Neural crest cell (in vitro differentiated cells): ENCODE measurements around the gene ISG20. TPM values are rescaled to one million over a fixed set of nuclear protein-coding genes. Genes with fewer than 3 reads are reported as not detected.

Experiments used
- DNase-seq: peaks from one replicate; pipeline ENCODE4 v3.0.0; 2021; ENCODE audit warnings: low read depth, mixed read lengths, low spot score
- H3K27ac Mint-ChIP-seq: one replicate; pipeline ENCODE4 v1.8.0; 2021; ENCODE audit warnings: mild to moderate bottlenecking, mixed read lengths; ENCODE audit not compliant: unreplicated experiment
- H3K27me3 Mint-ChIP-seq: 2 replicates; pipeline ENCODE4 v1.8.0; 2021; ENCODE audit warnings: low read depth, mild to moderate bottlenecking, mixed read lengths
- H3K36me3 Mint-ChIP-seq: 2 replicates; pipeline ENCODE4 v1.8.0; 2021; ENCODE audit warnings: low read depth, mild to moderate bottlenecking, mixed read lengths
- H3K4me1 Mint-ChIP-seq: 2 replicates; pipeline ENCODE4 v1.8.0; 2021; ENCODE audit warnings: mixed read lengths
- H3K4me3 Mint-ChIP-seq: one replicate; pipeline ENCODE4 v1.8.0; 2021; ENCODE audit warnings: mild to moderate bottlenecking, mixed read lengths
- H3K9me3 Mint-ChIP-seq: 2 replicates; pipeline ENCODE4 v1.8.0; 2021; ENCODE audit warnings: mixed read lengths
- total RNA-seq: library from RNA; stranded (reverse); gene quantifications from 2 replicates; pipeline ENCODE4 v1.2.1, GENCODE V29; 2021
- TF ChIP-seq, protein P1 (sequence below): fragments of 200-600 bp; sonication (generic); conservative IDR thresholded peaks from 2 replicates; pipeline ENCODE4 v1.5.0; 2021; ENCODE audit warnings: antibody characterized with exemption, mild to moderate bottlenecking

Gene ISG20
- total RNA-seq, 1 donor from 2014 or later: 1.5 TPM

DNA sequence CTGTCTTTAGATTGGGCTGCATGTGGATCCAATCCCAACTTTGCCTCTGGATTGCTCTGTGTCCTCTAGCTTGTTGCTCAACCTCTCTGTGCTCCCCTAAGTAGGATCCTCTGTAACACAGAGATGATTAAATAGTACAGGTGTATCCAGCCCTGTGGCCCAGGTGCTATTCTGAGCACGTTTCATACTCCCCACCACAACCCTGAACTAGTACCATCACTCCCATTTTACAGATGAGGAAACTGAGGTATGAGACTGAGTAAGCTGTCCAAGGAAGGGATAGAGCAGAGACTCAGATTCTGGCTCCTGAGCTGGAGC, 7.2 kb downstream of the ISG20 start:
- H3K4me3 Mint-ChIP-seq: no peak overlapping the region
- DNase-seq: no peak
- no peaks in the 10 kb centered on the region for H3K27me3 Mint-ChIP-seq
- no peaks in the 10 kb centered on the region for H3K36me3 Mint-ChIP-seq
- no peaks in the 10 kb centered on the region for H3K9me3 Mint-ChIP-seq
- H3K4me1 Mint-ChIP-seq: peaks cover 20% of the 10 kb centered on the region
- no peak overlapping the region for H3K27ac Mint-ChIP-seq
- TF ChIP-seq, protein P1, sequence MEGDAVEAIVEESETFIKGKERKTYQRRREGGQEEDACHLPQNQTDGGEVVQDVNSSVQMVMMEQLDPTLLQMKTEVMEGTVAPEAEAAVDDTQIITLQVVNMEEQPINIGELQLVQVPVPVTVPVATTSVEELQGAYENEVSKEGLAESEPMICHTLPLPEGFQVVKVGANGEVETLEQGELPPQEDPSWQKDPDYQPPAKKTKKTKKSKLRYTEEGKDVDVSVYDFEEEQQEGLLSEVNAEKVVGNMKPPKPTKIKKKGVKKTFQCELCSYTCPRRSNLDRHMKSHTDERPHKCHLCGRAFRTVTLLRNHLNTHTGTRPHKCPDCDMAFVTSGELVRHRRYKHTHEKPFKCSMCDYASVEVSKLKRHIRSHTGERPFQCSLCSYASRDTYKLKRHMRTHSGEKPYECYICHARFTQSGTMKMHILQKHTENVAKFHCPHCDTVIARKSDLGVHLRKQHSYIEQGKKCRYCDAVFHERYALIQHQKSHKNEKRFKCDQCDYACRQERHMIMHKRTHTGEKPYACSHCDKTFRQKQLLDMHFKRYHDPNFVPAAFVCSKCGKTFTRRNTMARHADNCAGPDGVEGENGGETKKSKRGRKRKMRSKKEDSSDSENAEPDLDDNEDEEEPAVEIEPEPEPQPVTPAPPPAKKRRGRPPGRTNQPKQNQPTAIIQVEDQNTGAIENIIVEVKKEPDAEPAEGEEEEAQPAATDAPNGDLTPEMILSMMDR: no peak

DNA sequence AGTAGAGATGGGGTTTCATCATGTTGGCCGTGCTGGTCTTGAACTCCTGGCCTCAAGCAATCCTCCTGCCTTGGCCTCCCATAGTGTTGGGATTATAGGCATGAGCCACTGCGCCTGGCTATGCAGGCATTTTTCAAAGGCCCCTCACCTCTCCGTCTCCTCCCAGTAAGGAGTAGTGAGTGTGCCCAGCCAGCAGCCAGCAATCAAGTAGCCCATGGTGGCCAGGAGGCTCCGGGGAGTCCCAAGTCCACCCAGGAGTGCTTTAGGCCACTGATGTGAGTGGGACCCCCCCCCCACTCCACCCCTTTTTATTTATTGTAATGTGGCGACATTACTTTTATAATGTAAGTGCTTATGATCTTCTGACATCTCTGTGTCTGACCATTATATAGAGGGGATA, 8.1 kb downstream of the ISG20 start:
- no peak for DNase-seq
- Mint-ChIP-seq H3K4me3 (no peak overlapping the region), H3K27me3 (no peaks in the 10 kb centered on the region), H3K4me1 (peaks cover 23% of the 10 kb centered on the region), H3K36me3 (no peaks in the 10 kb centered on the region), H3K9me3 (no peaks in the 10 kb centered on the region), H3K27ac (no peak overlapping the region)
- TF ChIP-seq, protein P1: no peak

DNA sequence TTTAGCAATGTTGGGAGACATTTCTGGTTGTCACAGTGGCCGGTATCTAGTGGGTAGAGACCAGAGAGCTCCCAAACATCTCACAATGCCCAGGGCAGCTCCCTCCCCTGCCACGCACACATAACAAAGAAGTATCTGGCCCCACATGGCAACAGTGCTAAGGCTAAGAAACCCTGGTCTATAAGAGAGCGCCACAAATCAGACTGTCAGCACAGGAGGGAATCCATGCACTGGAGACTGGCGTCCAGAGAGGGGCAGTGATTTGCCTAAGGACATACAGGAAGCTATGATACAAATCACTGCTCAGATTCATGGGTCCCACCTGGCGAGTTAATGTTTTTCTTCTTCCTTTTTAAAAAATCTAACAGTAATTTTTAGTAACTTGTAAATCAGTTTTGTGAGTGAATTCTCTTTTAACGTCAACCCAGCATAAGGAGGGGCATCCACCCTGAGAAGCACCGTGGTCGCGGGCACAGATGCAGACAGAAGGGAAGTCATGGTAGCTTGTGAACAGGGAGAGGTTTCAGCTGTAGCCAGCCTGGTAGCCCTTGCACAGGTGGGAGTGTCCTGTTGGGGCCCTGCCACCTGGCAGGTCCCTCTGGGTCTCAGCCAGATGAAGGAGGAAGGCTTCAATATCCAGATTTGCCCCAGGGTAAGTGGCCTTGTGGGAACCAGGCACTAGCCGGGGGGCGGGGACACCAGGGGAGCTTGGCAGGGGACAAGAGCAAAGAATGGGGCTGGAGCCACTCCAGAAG, 8.7 kb downstream of the ISG20 start:
- no peaks in the 10 kb centered on the region for H3K9me3 Mint-ChIP-seq
- no peaks in the 10 kb centered on the region for H3K27me3 Mint-ChIP-seq
- TF ChIP-seq, protein P1: no peak
- no peaks in the 10 kb centered on the region for H3K36me3 Mint-ChIP-seq
- H3K4me3 Mint-ChIP-seq: no peak overlapping the region
- H3K27ac Mint-ChIP-seq: no peak overlapping the region
- H3K4me1 Mint-ChIP-seq: peaks cover 23% of the 10 kb centered on the region
- DNase-seq: no peak

DNA sequence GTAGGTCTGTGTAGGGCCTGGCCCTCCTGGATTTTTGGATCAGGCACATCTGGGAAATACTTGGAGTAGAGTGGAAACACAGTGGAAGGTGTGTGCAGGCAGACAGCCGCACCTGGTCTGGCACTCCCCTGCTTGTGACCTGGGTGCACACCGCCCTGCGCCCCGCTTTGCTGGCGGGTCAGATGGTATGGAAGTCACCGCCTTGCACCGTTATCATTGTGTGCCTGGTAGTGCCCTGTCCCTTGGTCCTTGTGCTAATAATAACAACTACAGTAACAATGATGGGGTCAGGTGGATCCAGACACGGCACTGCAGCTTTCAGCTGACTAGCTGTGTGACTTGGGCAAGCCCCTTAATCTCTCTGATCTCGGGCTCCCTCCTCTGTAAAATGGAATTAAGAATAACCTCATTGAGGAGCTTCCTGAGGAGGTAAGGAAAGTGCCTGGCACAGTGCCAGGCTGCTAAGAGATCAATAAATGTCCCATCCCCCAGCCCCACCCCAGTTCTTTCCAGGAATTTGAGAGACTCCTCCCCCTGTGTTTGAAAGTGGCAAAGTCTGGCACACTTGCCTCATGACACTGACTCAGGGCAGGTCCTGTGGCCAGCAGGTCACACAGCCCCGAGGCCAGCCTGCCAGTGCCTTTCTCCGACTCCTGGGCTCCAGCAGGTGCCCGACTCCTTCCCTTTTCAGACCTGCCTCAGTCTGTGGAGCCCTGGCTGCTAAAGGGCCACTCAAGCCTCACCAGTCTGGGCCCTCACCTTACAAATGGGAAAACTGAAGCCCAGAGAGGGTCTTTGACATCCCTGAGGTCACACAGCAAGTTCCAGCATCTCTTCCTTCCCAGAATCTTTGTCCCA, 9.8 kb downstream of the ISG20 start:
- Mint-ChIP-seq H3K9me3 (no peaks in the 10 kb centered on the region), H3K27ac (peak overlapping the region; percentile 89), H3K4me1 (peaks cover 23% of the 10 kb centered on the region), H3K4me3 (no peak overlapping the region), H3K27me3 (no peaks in the 10 kb centered on the region), H3K36me3 (no peaks in the 10 kb centered on the region)
- DNase-seq: no peak
- TF ChIP-seq, protein P1: no peak

DNA sequence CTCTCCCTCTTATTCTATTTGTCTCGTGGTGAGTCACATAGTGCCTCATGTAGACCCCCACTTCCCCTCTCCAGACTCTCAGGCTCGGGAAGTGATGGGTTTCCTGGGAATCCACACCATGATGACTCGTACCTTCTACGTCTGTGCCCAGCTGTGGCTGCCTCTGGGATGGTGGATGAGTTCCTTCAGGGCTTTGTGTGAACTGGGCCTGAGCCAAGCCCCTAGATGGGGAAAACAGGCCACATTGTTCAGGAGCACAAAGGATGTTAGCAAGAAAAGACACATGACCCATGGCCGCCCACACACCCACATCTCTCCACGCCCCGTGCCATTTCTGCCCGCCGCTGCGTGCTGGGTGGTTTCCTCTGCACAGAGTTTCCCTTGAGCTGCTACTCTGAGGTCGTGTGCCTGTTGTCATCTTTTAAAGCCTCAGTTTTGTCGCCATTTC, 10.5 kb downstream of the ISG20 start:
- H3K9me3 Mint-ChIP-seq: no peaks in the 10 kb centered on the region
- peaks cover 23% of the 10 kb centered on the region for H3K4me1 Mint-ChIP-seq
- H3K4me3 Mint-ChIP-seq: no peak overlapping the region
- DNase-seq: peak; percentile 16
- H3K27ac Mint-ChIP-seq: peak overlapping the region; percentile 89
- TF ChIP-seq, protein P1: no peak
- H3K36me3 Mint-ChIP-seq: no peaks in the 10 kb centered on the region
- no peaks in the 10 kb centered on the region for H3K27me3 Mint-ChIP-seq
